GM21381 (cell line): Measurements from ENCODE around the gene PKNOX2.

Experiments used
- ATAC-seq: cut with Tn5 transposase; IDR thresholded peaks from one replicate; pipeline ENCODE4 v1.9.1; 2021; ENCODE audit warnings: mild to moderate bottlenecking, moderate library complexity; ENCODE audit not compliant: unreplicated experiment

PKNOX2 gene

GRCh38 chr11:125460275-125460674, 295.7 kb downstream of the PKNOX2 start:
- no peak for ATAC-seq

DNA sequence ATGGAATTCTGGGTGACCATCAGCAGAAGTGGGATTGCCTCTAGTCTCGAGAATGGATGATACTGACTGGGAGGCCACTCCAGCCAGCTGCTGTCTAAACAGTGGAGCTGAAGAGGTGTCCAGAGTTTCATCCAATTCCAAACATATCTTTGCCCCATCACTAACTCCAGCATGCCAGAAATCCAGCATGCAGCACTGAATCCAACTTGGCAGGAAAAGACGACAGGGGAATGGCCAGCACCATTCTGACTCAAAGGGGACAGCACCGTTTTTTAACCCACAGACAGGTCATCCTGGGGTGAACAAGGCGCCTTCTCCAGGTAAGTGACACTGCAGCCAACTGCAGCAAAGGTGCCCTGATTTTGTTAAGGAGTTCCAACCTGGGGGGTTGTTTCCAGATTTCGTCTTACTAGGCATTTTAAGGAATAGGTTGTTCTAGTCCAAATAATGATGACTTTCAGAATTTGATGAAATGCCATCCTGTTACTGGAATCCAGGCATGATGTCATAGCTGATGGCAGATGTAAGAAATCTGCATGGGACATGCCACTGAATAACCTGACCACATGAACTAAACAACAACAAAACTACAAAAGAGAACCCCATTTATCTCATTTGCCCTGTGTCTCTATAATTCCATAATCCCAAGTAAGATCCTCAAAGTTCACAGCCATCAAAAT, 299.2 kb downstream of the PKNOX2 start:
- ATAC-seq: no peak

GRCh38 chr11:125464270-125464662, 299.7 kb downstream of the PKNOX2 start:
- no peak for ATAC-seq

GRCh38 chr11:125464666-125465065, 300.1 kb downstream of the PKNOX2 start:
- no peak for ATAC-seq

GRCh38 chr11:125465255-125465654, 300.7 kb downstream of the PKNOX2 start:
- ATAC-seq: no peak

GRCh38 chr11:125465701-125466100, 301.1 kb downstream of the PKNOX2 start:
- no peak for ATAC-seq

GRCh38 chr11:125468025-125468424, 303.5 kb downstream of the PKNOX2 start:
- ATAC-seq: no peak

DNA sequence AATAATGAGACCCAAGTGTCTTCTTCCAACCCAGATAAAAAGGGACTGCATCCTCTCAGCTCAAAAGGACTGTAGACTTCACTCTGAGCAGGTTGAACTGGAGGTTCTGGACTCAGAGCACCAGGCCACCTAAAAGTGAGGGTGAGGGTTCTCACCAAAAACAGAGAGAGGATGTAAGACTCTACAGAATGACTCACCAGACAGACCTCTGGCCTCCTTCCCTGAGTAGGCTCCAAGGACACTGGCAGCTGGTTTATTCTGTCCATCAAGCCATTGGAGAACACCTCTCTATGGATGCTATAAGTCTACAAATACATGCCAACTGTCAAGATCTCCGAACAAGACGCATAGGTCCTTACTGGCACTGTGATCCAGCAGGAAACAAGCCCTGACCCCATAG, 304.3 kb downstream of the PKNOX2 start:
- ATAC-seq: no peak

GRCh38 chr11:125470355-125470754, 305.8 kb downstream of the PKNOX2 start:
- no peak for ATAC-seq

DNA sequence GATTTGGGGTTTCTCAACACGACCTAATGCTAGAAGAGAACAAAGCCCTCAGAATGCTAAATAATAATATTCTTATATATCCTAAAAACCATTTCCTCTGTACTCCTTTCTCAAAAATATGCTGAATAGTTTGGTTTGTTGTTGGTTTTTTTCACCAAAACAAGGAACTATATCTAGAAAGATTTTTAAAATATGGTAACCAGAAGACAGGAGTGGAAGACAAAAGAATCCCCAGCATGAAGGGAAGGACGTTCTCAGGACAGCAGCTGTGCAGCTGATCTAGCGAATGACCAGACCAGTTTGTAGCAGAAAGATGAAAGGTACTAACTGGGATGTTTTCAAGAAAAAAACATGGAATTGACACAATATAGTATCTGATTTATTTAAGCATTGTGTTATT, 312.2 kb downstream of the PKNOX2 start:
- ATAC-seq: no peak

DNA sequence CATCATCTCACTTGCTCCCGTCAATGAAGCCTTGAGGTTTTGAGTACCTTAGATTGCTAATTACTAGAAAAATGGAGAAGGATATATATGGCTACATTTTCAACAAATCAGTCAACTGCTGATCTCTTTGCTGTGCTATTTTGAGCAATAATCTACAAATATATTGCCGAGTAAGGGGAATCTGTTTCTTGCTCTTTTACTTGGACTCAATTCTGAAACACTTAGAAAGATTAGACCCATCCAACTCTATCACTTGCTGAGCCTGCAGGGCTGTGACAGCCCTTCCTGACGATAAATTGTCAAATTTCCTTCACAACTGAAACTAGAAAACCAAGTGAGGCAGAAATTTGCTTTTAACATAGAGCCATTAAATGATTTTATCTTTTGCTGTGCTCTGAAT, 314.6 kb downstream of the PKNOX2 start:
- no peak for ATAC-seq

- no peak for ATAC-seq
Measured at GRCh38 chr11:125481531-125481930, 317.0 kb downstream of the PKNOX2 start.
